GM03348 (cell line): Measurements from ENCODE around the gene ZBTB21.

Experiments used
- DNase-seq: peaks from one replicate; pipeline ENCODE4 v3.0.0; 2012; ENCODE audit warnings: low spot score

ZBTB21 gene

GRCh38 chr21:42039911-42040351, 29.8 kb upstream of the ZBTB21 start:
- peak; percentile 74 for DNase-seq

DNA sequence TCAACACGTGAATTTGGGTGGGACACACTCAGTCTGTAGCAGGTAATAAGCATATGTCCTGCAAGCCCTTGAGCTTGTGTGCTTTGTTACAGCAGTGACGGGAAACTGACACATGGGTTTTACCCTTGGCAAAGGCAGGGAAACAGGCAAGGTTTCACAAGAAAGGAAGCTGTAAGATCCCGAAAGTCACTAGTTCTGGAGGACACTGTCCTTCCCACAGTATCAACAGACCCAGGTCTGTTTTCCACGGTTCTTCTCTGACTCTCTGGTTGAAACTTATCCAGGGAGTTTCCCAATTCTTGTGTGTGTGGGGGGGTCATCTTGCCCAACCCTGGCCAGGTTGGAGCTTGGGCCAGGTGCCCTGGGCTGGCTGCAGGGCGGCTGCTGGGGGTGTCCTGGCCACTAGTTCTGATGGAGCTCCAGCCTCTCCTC, 29.3 kb upstream of the ZBTB21 start:
- DNase-seq, result peak; percentile 61

DNA sequence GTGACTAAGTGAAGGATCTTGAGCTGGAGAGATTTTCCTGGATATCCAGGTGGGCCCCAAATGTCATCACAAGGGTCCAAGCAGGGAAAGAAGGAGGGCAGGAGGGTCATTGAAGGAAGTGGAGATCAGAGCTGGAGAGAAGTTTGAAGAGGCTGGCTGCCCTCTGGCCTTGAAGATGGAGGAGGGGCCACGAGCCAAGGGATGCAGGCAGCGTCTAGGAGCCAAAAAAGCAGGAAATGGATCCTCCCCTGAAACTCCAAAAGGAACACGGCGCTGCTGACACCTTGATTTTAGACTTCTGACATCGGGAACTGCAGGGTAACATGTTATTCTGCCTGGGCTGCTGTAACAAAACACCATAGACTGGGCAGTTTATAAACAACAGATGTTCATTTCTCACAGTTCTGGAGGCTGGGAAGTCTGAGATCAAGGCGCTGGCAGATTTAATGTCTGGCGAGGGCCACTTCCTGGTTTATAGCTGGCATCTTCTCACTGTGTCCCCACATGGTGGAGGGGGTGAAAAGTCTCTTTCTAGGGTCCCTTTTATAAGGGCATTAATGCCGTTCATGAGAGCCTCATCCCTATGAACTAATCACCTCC, 28.8 kb upstream of the ZBTB21 start:
- DNase-seq, result peak; percentile 21

DNA sequence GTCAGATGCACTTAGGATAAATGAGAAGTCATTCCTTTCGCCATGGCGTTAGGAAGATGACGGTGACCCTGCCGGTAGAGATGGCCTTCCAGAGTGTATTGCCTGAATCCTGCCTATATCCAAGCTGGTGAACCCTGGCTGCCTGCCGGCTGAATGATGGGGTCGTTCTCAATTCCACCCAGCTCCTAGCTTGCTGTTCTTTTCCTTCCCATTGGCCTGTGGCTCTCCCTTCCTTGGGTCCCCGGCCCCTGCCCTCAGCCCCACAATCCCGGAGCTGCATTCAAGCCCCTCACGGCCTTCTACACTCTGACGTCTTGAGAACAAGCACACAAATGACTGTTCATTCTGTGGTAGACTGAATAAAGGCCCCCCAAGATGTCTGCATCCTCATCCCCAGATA, 28.2 kb upstream of the ZBTB21 start:
- DNase-seq, result no peak

DNA sequence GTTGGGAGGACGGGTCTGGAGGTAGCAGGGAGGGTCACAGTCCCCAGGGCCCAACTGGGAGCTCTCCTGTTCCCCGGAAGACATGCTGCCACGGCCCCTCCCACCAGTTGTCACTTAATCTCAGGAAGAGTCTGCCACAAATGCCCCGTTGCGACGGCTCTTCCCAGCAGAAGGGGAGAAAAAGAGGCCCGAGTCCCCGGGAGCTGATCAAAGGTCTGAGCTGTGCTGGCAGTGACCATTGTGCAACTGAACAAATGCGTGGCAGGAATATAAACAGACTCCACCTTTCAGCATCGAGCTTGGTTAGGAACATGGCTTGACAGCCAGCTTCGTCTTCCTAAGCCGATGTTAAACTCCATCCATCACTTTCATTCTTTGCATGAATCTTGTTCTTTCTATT, 27.8 kb upstream of the ZBTB21 start:
- DNase-seq, result no peak

- DNase-seq, result no peak
These were observed 27.4 kb upstream of the ZBTB21 start for GRCh38 chr21:42037516-42037915.

- no peak for DNase-seq
These were observed 26.2 kb upstream of the ZBTB21 start for GRCh38 chr21:42036313-42036712.

- no peak for DNase-seq
These were observed 22.8 kb upstream of the ZBTB21 start for GRCh38 chr21:42032968-42033367.

DNA sequence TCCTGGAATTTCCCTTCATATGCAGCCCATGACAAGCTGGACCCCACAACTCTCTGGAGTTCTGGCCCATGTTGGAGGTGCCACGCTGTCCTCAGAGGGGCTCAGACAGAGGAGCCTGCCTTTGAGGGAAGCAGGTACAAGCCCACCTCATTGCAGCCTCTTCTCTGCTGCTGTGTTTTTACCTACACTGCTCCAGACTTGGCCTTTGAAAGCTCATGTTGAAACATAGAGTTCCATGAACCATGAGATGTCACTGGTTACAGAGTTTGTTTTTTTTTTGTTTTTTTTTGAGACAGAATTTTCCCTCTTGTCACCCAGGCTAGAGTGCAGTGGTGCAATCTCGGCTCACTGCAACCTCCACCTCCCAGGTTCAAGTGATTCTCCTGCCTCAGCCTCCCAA, 22.1 kb upstream of the ZBTB21 start:
- DNase-seq, result no peak

- no peak for DNase-seq
These were observed 21.7 kb upstream of the ZBTB21 start for GRCh38 chr21:42031816-42032215.

GRCh38 chr21:42031241-42031640, 21.1 kb upstream of the ZBTB21 start:
- no peak for DNase-seq

- no peak for DNase-seq
These were observed 20.2 kb upstream of the ZBTB21 start for GRCh38 chr21:42030311-42030710.

- no peak for DNase-seq
These were observed 18.7 kb upstream of the ZBTB21 start for GRCh38 chr21:42028766-42029425.

GRCh38 chr21:42027822-42028765, 17.9 kb upstream of the ZBTB21 start:
- DNase-seq, result no peak

- no peak for DNase-seq
These were observed 17.1 kb upstream of the ZBTB21 start for GRCh38 chr21:42027085-42027821.

- no peak for DNase-seq
These were observed 15.9 kb upstream of the ZBTB21 start for GRCh38 chr21:42026082-42026435.

- DNase-seq, result peak; percentile 44
These were observed 15.4 kb upstream of the ZBTB21 start for GRCh38 chr21:42025376-42026081.

- no peak for DNase-seq
These were observed 12.7 kb upstream of the ZBTB21 start for GRCh38 chr21:42022906-42023305.

GRCh38 chr21:42022091-42022430, 11.9 kb upstream of the ZBTB21 start:
- no peak for DNase-seq

- DNase-seq, result no peak
These were observed 11.4 kb upstream of the ZBTB21 start for GRCh38 chr21:42021371-42022090.

DNA sequence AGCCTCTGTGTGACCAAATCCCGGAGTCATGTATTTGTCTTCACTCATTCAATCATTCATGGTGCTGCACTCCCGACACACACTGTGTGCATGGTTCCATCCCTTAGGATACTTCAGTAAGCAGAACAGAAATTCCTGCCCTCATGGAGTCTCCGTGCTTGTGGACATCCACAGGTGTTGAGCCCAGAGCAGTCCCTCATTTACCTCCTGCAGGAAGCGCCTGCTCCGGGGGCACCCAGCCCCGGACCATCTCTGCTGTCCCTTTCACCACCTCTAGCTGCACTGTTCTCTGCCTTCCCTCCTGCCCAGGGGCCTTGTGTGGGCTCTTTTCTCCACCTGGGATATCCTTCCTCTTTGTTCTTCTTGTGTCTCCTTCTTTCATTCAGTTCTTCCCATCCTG, 9.5 kb upstream of the ZBTB21 start:
- DNase-seq, result no peak
